Measurements from ENCODE around the gene TPBGL. TPM values are rescaled to one million over a fixed set of nuclear protein-coding genes. Genes with fewer than 3 reads are reported as not detected.
A peak's percentile ranks its signal among the peaks of the same experiment; 100 is the strongest.

TPBGL gene
- total RNA-seq, 1 donor from 2014 or later = 0.20 TPM

DNA sequence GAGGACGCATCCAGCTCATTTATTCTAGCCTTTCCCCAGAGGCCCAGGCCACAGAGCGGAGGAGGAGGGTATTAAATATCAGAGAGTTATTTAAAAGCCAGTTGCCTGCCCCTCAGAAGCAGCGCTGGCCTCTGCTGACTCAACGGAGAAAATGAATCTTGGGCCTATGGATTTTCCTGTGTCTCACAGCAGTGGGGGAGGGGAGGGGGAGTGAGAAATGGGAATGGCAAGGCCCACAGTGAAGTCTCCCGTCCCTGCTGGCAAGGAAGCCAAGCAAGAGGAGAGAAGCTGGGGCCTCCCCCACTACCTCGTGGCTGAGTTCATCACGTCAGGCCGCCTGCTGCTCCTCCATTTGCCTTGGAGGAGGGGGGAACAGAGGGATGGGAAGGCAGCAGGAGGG is 4.5 kb upstream of the TPBGL start:
- H3K36me3 Mint-ChIP-seq (ENCODE audit: low read depth, unreplicated experiment) = peaks cover 2% of the 10 kb centered on the region
- TF ChIP-seq, protein P1, sequence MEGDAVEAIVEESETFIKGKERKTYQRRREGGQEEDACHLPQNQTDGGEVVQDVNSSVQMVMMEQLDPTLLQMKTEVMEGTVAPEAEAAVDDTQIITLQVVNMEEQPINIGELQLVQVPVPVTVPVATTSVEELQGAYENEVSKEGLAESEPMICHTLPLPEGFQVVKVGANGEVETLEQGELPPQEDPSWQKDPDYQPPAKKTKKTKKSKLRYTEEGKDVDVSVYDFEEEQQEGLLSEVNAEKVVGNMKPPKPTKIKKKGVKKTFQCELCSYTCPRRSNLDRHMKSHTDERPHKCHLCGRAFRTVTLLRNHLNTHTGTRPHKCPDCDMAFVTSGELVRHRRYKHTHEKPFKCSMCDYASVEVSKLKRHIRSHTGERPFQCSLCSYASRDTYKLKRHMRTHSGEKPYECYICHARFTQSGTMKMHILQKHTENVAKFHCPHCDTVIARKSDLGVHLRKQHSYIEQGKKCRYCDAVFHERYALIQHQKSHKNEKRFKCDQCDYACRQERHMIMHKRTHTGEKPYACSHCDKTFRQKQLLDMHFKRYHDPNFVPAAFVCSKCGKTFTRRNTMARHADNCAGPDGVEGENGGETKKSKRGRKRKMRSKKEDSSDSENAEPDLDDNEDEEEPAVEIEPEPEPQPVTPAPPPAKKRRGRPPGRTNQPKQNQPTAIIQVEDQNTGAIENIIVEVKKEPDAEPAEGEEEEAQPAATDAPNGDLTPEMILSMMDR (IDR thresholded peaks at IDR 0.05; ENCODE audit: insufficient read depth, low read depth, low read length) = no peak
- TF ChIP-seq EZH2 (IDR thresholded peaks at IDR 0.05; ENCODE audit: insufficient read depth, low read length) = no peak
- DNase-seq (ENCODE audit: low read depth) (no peak), FAIRE-seq (no peak)
- Histone ChIP-seq H2AFZ (ENCODE audit: low read depth, low read length) (no peak overlapping the region), H3K4me3 (ENCODE audit: insufficient read depth, low read depth, low read length) (no peak overlapping the region), H3K9ac (ENCODE audit: low read length) (no peak overlapping the region), H3K27me3 (ENCODE audit: insufficient read depth, low read length) (peaks cover 27% of the 10 kb centered on the region), H3K9me3 (ENCODE audit: insufficient read depth, low read depth, low read length) (no peaks in the 10 kb centered on the region), H3K36me3 (ENCODE audit: insufficient read depth, low read length) (no peaks in the 10 kb centered on the region), H3K4me2 (ENCODE audit: low read length) (no peak overlapping the region), H3K79me2 (ENCODE audit: insufficient read depth, low read length) (no peaks in the 10 kb centered on the region), H4K20me1 (ENCODE audit: insufficient read depth, low read length) (no peaks in the 10 kb centered on the region), H3K27ac (ENCODE audit: low read depth, low read length) (no peak overlapping the region), H3K4me1 (ENCODE audit: insufficient read depth, low read length) (no peaks in the 10 kb centered on the region)
- peaks cover 2% of the 10 kb centered on the region for H3K9me3 Mint-ChIP-seq (ENCODE audit: unreplicated experiment)
- no peak overlapping the region for H3K4me3 Mint-ChIP-seq (ENCODE audit: unreplicated experiment)
- H3K27ac Mint-ChIP-seq (ENCODE audit: unreplicated experiment) = no peak overlapping the region
- H3K4me1 Mint-ChIP-seq (ENCODE audit: low read depth, unreplicated experiment) = peaks cover 8% of the 10 kb centered on the region
- H3K27me3 Mint-ChIP-seq (ENCODE audit: low read depth, unreplicated experiment) = peaks cover 36% of the 10 kb centered on the region

DNA sequence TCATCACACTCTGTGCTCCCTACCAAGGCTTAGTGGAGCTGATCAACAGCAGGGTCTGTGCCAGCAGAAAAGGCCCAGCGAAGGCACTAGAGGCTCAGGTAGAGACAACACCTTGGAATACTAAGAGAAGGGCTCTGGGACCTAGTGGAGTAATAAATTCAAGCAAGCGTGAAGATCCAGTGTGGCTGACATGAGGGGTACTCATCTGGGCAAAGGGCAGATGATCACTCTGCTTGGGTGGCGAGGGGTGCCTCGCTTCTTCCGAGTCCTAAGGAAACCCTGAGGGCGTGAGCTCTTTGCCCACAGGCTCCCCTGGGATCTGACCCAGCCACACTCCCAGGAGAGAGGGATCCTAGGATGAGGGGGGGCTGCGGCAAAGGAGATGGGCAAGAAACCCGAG is 3.5 kb upstream of the TPBGL start:
- H3K27me3 Mint-ChIP-seq (ENCODE audit: low read depth, unreplicated experiment) = peaks cover 29% of the 10 kb centered on the region
- H3K4me1 ChIP-seq (ENCODE audit: insufficient read depth, low read length) = peaks cover under 1% of the 10 kb centered on the region
- no peak overlapping the region for H3K27ac Mint-ChIP-seq (ENCODE audit: unreplicated experiment)
- no peaks in the 10 kb centered on the region for H3K36me3 Mint-ChIP-seq (ENCODE audit: low read depth, unreplicated experiment)
- peaks cover 27% of the 10 kb centered on the region for H3K27me3 ChIP-seq (ENCODE audit: insufficient read depth, low read length)
- peaks cover 2% of the 10 kb centered on the region for H3K9me3 Mint-ChIP-seq (ENCODE audit: unreplicated experiment)
- FAIRE-seq (no peak), DNase-seq (ENCODE audit: low read depth) (no peak)
- TF ChIP-seq, protein P1 (IDR thresholded peaks at IDR 0.05; ENCODE audit: insufficient read depth, low read depth, low read length) = no peak
- no peak for TF ChIP-seq EZH2 (IDR thresholded peaks at IDR 0.05; ENCODE audit: insufficient read depth, low read length)
- H3K9me3 ChIP-seq (ENCODE audit: insufficient read depth, low read depth, low read length) = no peaks in the 10 kb centered on the region
- H3K4me1 Mint-ChIP-seq (ENCODE audit: low read depth, unreplicated experiment) = peaks cover 8% of the 10 kb centered on the region
- H2AFZ ChIP-seq (ENCODE audit: low read depth, low read length) = no peak overlapping the region
- no peaks in the 10 kb centered on the region for H4K20me1 ChIP-seq (ENCODE audit: insufficient read depth, low read length)
- no peak overlapping the region for H3K4me2 ChIP-seq (ENCODE audit: low read length)
- H3K36me3 ChIP-seq (ENCODE audit: insufficient read depth, low read length) = no peaks in the 10 kb centered on the region
- H3K4me3 ChIP-seq (ENCODE audit: insufficient read depth, low read depth, low read length) = no peak overlapping the region
- no peak overlapping the region for H3K9ac ChIP-seq (ENCODE audit: low read length)
- H3K79me2 ChIP-seq (ENCODE audit: insufficient read depth, low read length) = no peaks in the 10 kb centered on the region
- no peak overlapping the region for H3K27ac ChIP-seq (ENCODE audit: low read depth, low read length)
- no peak overlapping the region for H3K4me3 Mint-ChIP-seq (ENCODE audit: unreplicated experiment)

DNA sequence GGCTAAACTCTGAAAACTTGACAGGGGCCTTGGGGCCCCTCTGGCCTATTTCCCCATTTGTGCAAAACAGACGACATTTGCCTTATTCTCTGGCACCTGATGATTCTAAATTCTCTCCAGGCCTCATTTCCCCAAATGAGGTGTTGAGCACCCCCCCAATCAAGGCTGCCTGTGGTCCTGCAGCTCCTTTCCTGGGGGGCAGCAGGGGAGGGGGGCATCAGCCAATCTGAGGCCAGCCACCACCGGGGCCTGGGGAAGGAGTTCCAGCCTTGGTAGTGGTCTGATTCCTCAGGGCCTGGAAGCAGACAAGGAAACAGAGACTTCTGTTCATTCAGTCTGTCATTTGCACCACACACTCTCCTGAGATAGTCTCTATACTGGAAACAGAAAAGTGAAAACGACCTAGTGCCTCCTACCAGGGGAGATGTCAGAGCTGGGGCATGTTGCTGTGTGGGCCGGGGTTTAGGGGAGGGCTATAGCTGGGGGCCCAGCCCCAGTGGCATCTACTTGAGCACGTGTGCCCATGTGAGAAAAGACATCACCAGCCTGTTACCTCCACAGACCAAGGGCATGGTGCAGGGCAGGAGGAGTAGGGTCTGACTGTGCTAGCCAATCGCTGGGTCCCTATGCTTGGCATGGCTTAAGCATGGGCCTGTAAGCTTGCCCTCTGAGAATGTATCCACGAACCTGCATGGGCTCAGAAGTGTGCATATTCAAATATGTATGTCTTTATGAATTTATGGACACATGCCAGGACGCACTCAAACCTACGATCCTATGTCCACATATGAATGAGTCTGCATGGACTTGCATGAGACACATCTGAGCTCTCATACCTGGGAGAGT is 1.8 kb upstream of the TPBGL start:
- no peaks in the 10 kb centered on the region for H3K79me2 ChIP-seq (ENCODE audit: insufficient read depth, low read length)
- H3K27ac ChIP-seq (ENCODE audit: low read depth, low read length) = no peak overlapping the region
- no peak overlapping the region for H3K4me2 ChIP-seq (ENCODE audit: low read length)
- H3K9me3 Mint-ChIP-seq (ENCODE audit: unreplicated experiment) = no peaks in the 10 kb centered on the region
- DNase-seq (ENCODE audit: low read depth) (no peak), FAIRE-seq (no peak)
- no peaks in the 10 kb centered on the region for H3K36me3 Mint-ChIP-seq (ENCODE audit: low read depth, unreplicated experiment)
- no peak overlapping the region for H3K9ac ChIP-seq (ENCODE audit: low read length)
- no peak overlapping the region for H3K4me3 ChIP-seq (ENCODE audit: insufficient read depth, low read depth, low read length)
- peaks cover 8% of the 10 kb centered on the region for H3K4me1 Mint-ChIP-seq (ENCODE audit: low read depth, unreplicated experiment)
- H3K4me3 Mint-ChIP-seq (ENCODE audit: unreplicated experiment) = peak overlapping the region; percentile 6
- H3K36me3 ChIP-seq (ENCODE audit: insufficient read depth, low read length) = no peaks in the 10 kb centered on the region
- H3K27me3 Mint-ChIP-seq (ENCODE audit: low read depth, unreplicated experiment) = peaks cover 45% of the 10 kb centered on the region
- no peak for TF ChIP-seq EZH2 (IDR thresholded peaks at IDR 0.05; ENCODE audit: insufficient read depth, low read length)
- TF ChIP-seq, protein P1 (IDR thresholded peaks at IDR 0.05; ENCODE audit: insufficient read depth, low read depth, low read length) = no peak
- peaks cover 3% of the 10 kb centered on the region for H3K4me1 ChIP-seq (ENCODE audit: insufficient read depth, low read length)
- no peaks in the 10 kb centered on the region for H4K20me1 ChIP-seq (ENCODE audit: insufficient read depth, low read length)
- H3K9me3 ChIP-seq (ENCODE audit: insufficient read depth, low read depth, low read length) = no peaks in the 10 kb centered on the region
- H3K27ac Mint-ChIP-seq (ENCODE audit: unreplicated experiment) = peak overlapping the region; percentile 41
- no peak overlapping the region for H2AFZ ChIP-seq (ENCODE audit: low read depth, low read length)
- H3K27me3 ChIP-seq (ENCODE audit: insufficient read depth, low read length) = peaks cover 40% of the 10 kb centered on the region

Measured in astrocyte (in vitro differentiated cells and primary cell).